B cell (primary cell): ENCODE results near the gene FBXL20.
"Not testable (repeated sequence)": the region's sequence is repeated elsewhere in the genome, so short reads cannot be mapped to it uniquely, and the experiment has no call there.

Experiments used
- EZH2 ChIP-seq: IDR thresholded peaks from 2 replicates; pipeline ENCODE4 v1.6.1; 2012; ENCODE audit warnings: borderline replicate concordance, low read depth, mild to moderate bottlenecking, moderate library complexity, low read length; ENCODE audit not compliant: insufficient read depth, poor library complexity, severe bottlenecking
- TF ChIP-seq, protein P1 (sequence below): fragments of 200-600 bp; IDR thresholded peaks from one replicate; pipeline ENCODE4 v1.8.0; 2022; ENCODE audit warnings: antibody characterized with exemption, mild to moderate bottlenecking

DNA sequence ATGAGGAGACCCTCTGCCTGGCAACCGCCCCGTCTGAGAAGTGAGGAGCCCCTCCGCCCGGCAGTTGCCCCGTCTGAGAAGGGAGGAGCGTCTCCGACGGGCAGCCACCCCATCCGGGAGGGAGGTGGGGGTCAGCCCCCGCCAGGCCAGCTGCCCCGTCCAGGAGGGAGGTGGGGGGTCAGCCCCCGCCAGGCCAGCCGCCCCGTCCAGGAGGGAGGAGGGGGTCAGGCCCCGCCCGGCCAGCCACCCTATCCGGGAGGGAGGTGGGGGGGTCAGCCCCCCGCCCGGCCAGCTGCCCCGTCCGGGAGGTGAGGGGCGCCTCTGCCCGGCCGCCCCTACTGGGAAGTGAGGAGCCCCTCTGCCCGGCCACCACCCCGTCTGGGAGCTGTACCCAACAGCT is 63.8 kb downstream of the FBXL20 start:
- TF ChIP-seq, protein P1, sequence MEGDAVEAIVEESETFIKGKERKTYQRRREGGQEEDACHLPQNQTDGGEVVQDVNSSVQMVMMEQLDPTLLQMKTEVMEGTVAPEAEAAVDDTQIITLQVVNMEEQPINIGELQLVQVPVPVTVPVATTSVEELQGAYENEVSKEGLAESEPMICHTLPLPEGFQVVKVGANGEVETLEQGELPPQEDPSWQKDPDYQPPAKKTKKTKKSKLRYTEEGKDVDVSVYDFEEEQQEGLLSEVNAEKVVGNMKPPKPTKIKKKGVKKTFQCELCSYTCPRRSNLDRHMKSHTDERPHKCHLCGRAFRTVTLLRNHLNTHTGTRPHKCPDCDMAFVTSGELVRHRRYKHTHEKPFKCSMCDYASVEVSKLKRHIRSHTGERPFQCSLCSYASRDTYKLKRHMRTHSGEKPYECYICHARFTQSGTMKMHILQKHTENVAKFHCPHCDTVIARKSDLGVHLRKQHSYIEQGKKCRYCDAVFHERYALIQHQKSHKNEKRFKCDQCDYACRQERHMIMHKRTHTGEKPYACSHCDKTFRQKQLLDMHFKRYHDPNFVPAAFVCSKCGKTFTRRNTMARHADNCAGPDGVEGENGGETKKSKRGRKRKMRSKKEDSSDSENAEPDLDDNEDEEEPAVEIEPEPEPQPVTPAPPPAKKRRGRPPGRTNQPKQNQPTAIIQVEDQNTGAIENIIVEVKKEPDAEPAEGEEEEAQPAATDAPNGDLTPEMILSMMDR = not testable (repeated sequence)
- not testable (repeated sequence) for TF ChIP-seq EZH2
